Adrenal gland (tissue), 12 donors: ENCODE results near the gene SPRED2. TPM values are rescaled to one million over a fixed set of nuclear protein-coding genes. Genes with fewer than 3 reads are reported as not detected.

Experiments
- DNase-seq, 7 donors: peaks; one replicate each; pipeline ENCODE4 v3.0.0-alpha.2; 2019 to 2020
- H3K27ac ChIP-seq, 5 donors: fragments of 200-600 bp; sonication (generic) in 4 of 5; 1 replicate in 3 of 5; 2 replicates in 2 of 5; pipeline versions ENCODE4 v1.5.1 to v1.8.0; 2016 to 2020; ENCODE audit warnings: mild to moderate bottlenecking in 1 of 5
- H3K27me3 ChIP-seq: fragments of 200-600 bp; 2 replicates; pipeline ENCODE4 v1.8.0; 2021
- H3K36me3 ChIP-seq, 2 donors: fragments of 200-600 bp; replicated peaks in 1 of 2; 1 replicate in 1 of 2; 2 replicates in 1 of 2; pipeline versions ENCODE4 v1.5.1 to v1.8.0; 2018 to 2022
- H3K4me1 ChIP-seq, 2 donors: fragments of 200-600 bp; replicated peaks in 1 of 2; 1 replicate in 1 of 2; 2 replicates in 1 of 2; pipeline versions ENCODE4 v1.5.1 to v1.8.0; 2018 to 2021
- H3K4me3 ChIP-seq, 4 donors: fragments of 200-600 bp; sonication (generic) in 3 of 4; one replicate each; pipeline ENCODE4 v1.5.1; 2016 to 2018
- H3K9me3 ChIP-seq, 3 donors: fragments of 200-600 bp; sonication (generic) in 1 of 3; replicated peaks in 1 of 3; 1 replicate in 2 of 3; 2 replicates in 1 of 3; pipeline versions ENCODE4 v1.5.1 to v1.8.0; 2016 to 2021
- CTCF ChIP-seq, 6 experiments: fragments of 450-650 bp in 4 of 6; fragments of 200-600 bp in 2 of 6; sonication (generic) in 1 of 6; IDR thresholded peaks; 1 replicate in 5 of 6; 2 replicates in 1 of 6; pipeline versions ENCODE4 v1.5.1 to v1.8.0; 2016 to 2021; ENCODE audit warnings: antibody characterized with exemption in 6 of 6, mild to moderate bottlenecking in 2 of 6, moderate library complexity in 1 of 6
- POLR2A ChIP-seq, 2 donors: fragments of 450-650 bp; IDR thresholded peaks; one replicate each; pipeline ENCODE4 v1.6.1; 2017; ENCODE audit warnings: antibody characterized with exemption in 2 of 2, mild to moderate bottlenecking in 2 of 2, moderate library complexity in 1 of 2
- WGBS, 4 donors: extraction: QIAGEN DNeasy Blood & Tissue Kit in 2 of 4; methylation state at CpG; one replicate each; pipeline versions ENCODE4 v1.1.5 to v1.1.7; 2013 to 2017; 5-methylcytosine and 5-hydroxymethylcytosine counted together
- intact Hi-C, 2 donors: fragments of 100-400 bp; cut with DNase I; formaldehyde crosslinking; loops; one replicate each; pipeline versions ENCODE4 v1.14.1 to v1.15.0; 2022 to 2023
- polyA plus RNA-seq, 3 donors: library from polyadenylated mRNA; stranded (reverse); fragments of 200-250 nt in 2 of 3; fragments of 350-450 nt in 1 of 3; fragmentation: Illumina TruSeq in 1 of 3; extraction: RNeasy Lipid Tissue Mini Kit (QIAGEN cat#74804) in 1 of 3; gene quantifications; one replicate each; pipeline ENCODE4 v1.2.3, GENCODE V29; 2013 to 2014
- total RNA-seq, 9 donors: library from RNA; depleted of rRNA in 4 of 9; stranded (reverse); fragments of >200 nt in 4 of 9; fragments of 120-200 nt in 1 of 9; fragmentation: NEBNext Ultra II Directional in 1 of 9; extraction: Animal tissue kit (Norgen Biotek cat#: 25700) in 1 of 9; gene quantifications; one replicate each; pipeline versions ENCODE4 v1.1.0 to v1.2.4, GENCODE V29; 2013 to 2023
- donor health status: healthy with polysubstance abuse.
- donor health status: Bipolar disorder and iron deficiency.
- donor health status: DM: yes; HTN: yes; CAD: no.
- donor health status: DM: no; HTN: no; CAD: no.
- donor health status: DM: no; HTN: no; CAD: no.
- donor health status: DM: yes; HTN: yes; CAD: no.

The SPRED2 gene
- total and polyA plus RNA-seq, 12 donors, result 5.2 to 28.4 (median 16.0) TPM

- H3K27ac ChIP-seq, result no peak overlapping the region
- intact Hi-C loops, result no loop called here
- no peaks in the 10 kb centered on the region for H3K9me3 ChIP-seq
- WGBS, 4 donors, result 69 to 85% (median 83%) methylated on average over 3 of the region's 3 CpGs
- H3K4me1 ChIP-seq, result peaks cover 0 to 18% of the 10 kb centered on the region in 2 donors
- DNase-seq, result no peak
- no peak for TF ChIP-seq CTCF (IDR thresholded peaks at IDR 0.05)
- TF ChIP-seq POLR2A (IDR thresholded peaks at IDR 0.05), result no peak
- no peaks in the 10 kb centered on the region for H3K36me3 ChIP-seq
- no peak overlapping the region for H3K4me3 ChIP-seq
- H3K27me3 ChIP-seq, result no peaks in the 10 kb centered on the region
These were observed 86.8 kb downstream of the SPRED2 start for GRCh38 chr2:65345631-65346030.

- WGBS, 4 donors, result 76 to 84% (median 77%) methylated on average over 15 of the region's 15 CpGs
These were observed 87.7 kb downstream of the SPRED2 start for GRCh38 chr2:65344689-65345088.

GRCh38 chr2:65344182-65344581 is 88.2 kb downstream of the SPRED2 start:
- Histone ChIP-seq H3K27me3 (no peaks in the 10 kb centered on the region), H3K4me3 (no peak overlapping the region), H3K36me3 (no peaks in the 10 kb centered on the region), H3K27ac (no peak overlapping the region), H3K9me3 (no peaks in the 10 kb centered on the region), H3K4me1 (peaks cover 0 to 5% of the 10 kb centered on the region in 2 donors)
- no peak for DNase-seq
- TF ChIP-seq CTCF (IDR thresholded peaks at IDR 0.05) (no peak), POLR2A (IDR thresholded peaks at IDR 0.05) (no peak)
- intact Hi-C loops, result no loop called here
- 78 to 94% (median 84%) methylated on average over 4 of the region's 4 CpGs for WGBS, 4 donors

More at GRCh38 chr2:65344689-65345088, 87.7 kb downstream of the SPRED2 start:
- Histone ChIP-seq H3K9me3 (no peaks in the 10 kb centered on the region), H3K27me3 (no peaks in the 10 kb centered on the region), H3K4me1 (peaks cover 0 to 10% of the 10 kb centered on the region in 2 donors), H3K27ac (no peak overlapping the region), H3K36me3 (no peaks in the 10 kb centered on the region), H3K4me3 (no peak overlapping the region)
- intact Hi-C loops, result no loop called here
- TF ChIP-seq POLR2A (IDR thresholded peaks at IDR 0.05) (no peak), CTCF (IDR thresholded peaks at IDR 0.05) (no peak)
- no peak for DNase-seq

- Histone ChIP-seq H3K27me3 (no peaks in the 10 kb centered on the region), H3K9me3 (no peaks in the 10 kb centered on the region), H3K27ac (no peak overlapping the region), H3K4me1 (peaks cover 0 to 4% of the 10 kb centered on the region in 2 donors), H3K4me3 (no peak overlapping the region), H3K36me3 (no peaks in the 10 kb centered on the region)
- no peak for DNase-seq
- intact Hi-C loops, result no loop called here
- TF ChIP-seq CTCF (IDR thresholded peaks at IDR 0.05), result no peak
- no peak for TF ChIP-seq POLR2A (IDR thresholded peaks at IDR 0.05)
These were observed 89.0 kb downstream of the SPRED2 start for GRCh38 chr2:65343386-65343785.
